SK-N-SH (cell line): ENCODE results near the gene FYN.

Experiments used
- CTCF ChIP-seq: fragments of 200-600 bp; sonication (generic); IDR thresholded peaks from 2 replicates; pipeline ENCODE4 v1.6.1; 2017; ENCODE audit warnings: antibody characterized with exemption, mild to moderate bottlenecking, moderate library complexity
- RAD21 ChIP-seq: IDR thresholded peaks from 2 replicates; pipeline ENCODE4 v1.6.1; 2012; ENCODE audit warnings: mild to moderate bottlenecking, low read length

DNA sequence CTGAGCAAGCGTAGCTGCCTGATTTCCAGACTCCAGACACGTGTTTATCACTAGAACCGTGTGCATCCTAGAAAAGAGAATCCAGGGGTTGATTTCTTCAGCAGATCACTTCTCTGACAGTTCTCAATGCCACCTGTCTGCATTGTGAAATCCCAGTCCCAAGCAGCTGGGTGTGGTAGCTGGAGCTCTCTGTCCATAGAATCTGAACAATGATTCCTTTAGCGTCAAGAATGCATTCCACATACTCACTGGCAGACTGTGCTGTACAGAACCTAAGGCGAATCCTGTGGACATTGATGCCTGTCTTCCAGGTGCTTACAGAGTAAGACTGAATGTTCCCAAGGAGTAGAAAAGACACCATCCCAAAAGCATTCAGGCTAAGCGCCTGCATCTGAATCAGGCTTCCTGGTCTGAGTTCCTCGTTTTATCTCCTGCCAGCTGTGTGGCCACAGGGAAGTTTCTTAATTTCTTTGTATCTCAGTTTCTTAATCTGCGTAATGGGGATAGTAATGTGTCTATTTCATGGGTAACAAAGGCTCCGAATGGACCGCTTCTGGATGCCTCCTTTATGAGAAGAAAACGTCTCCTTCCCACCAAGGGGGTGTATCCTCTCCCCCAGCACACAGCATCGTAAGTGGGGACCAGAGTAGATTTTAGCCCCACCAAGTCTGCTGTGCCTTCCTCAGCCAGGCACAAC, 257.2 kb downstream of the FYN start:
- TF ChIP-seq RAD21 = no peak
- no peak for TF ChIP-seq CTCF
